Spinal cord (tissue), 10 donors: ENCODE results near the gene OXCT2. TPM values are rescaled to one million over a fixed set of nuclear protein-coding genes. Genes with fewer than 3 reads are reported as not detected.
A peak's percentile ranks its signal among the peaks of the same experiment; 100 is the strongest.
"Not testable (repeated sequence)": the region's sequence is repeated elsewhere in the genome, so short reads cannot be mapped to it uniquely, and the experiment has no call there.

Source experiments
- DNase-seq, 6 donors: peaks; one replicate each; pipeline versions ENCODE4 v3.0.0 to v3.0.0-alpha.2; 2013 to 2015; ENCODE audit warnings: low spot score in 6 of 6, low read depth in 4 of 6
- H3K27ac ChIP-seq: one replicate; pipeline ENCODE4 v1.5.1; 2013; ENCODE audit warnings: low read depth, low read length, control low read depth
- H3K27me3 ChIP-seq: one replicate; pipeline ENCODE4 v1.6.1; 2013; ENCODE audit warnings: low read length; ENCODE audit not compliant: control insufficient read depth, insufficient read depth
- H3K36me3 ChIP-seq: one replicate; pipeline ENCODE4 v1.6.1; 2013; ENCODE audit warnings: low read length; ENCODE audit not compliant: control insufficient read depth, insufficient read depth
- H3K4me1 ChIP-seq: one replicate; pipeline ENCODE4 v1.6.1; 2013; ENCODE audit warnings: low read length; ENCODE audit not compliant: control insufficient read depth, insufficient read depth
- H3K4me3 ChIP-seq: one replicate; pipeline ENCODE4 v1.5.1; 2013; ENCODE audit warnings: low read depth, low read length, control low read depth
- H3K9me3 ChIP-seq: one replicate; pipeline ENCODE4 v1.6.1; 2013; ENCODE audit warnings: low read length; ENCODE audit not compliant: control insufficient read depth, insufficient read depth
- WGBS: methylation state at CpG from one replicate; pipeline ENCODE4 v1.1.5; 2013; ENCODE audit warnings: missing lambda C conversion rate; ENCODE audit not compliant: insufficient coverage; 5-methylcytosine and 5-hydroxymethylcytosine counted together
- polyA plus RNA-seq, 2 donors: library from polyadenylated mRNA; unstranded; fragments of 120-200 nt; gene quantifications; one replicate each; pipeline ENCODE4 v1.2.1, GENCODE V29; 2013; ENCODE audit not compliant: insufficient read length in 2 of 2
- total RNA-seq, 2 donors: library from RNA; depleted of rRNA in 1 of 2; stranded (reverse); fragments of 120-200 nt in 1 of 2; fragments of >200 nt in 1 of 2; gene quantifications; one replicate each; pipeline versions ENCODE4 v1.2.3 to v1.2.4, GENCODE V29; 2013 to 2014
- donor health status: healthy.

The OXCT2 gene
- total and polyA plus RNA-seq, 4 donors: 1.8 to 3.1 (median 2.7) TPM

- 90% methylated on average over 14 of the region's 14 CpGs for WGBS
These were observed 31.5 kb upstream of the OXCT2 start for GRCh38 chr1:39802496-39803260.

GRCh38 chr1:39800471-39800835 lies 29.3 kb upstream of the OXCT2 start:
- DNase-seq: no peak
- H3K4me3 ChIP-seq: no peak overlapping the region
- H3K36me3 ChIP-seq: no peaks in the 10 kb centered on the region
- H3K27me3 ChIP-seq: no peaks in the 10 kb centered on the region
- H3K27ac ChIP-seq: no peak overlapping the region
- peaks cover 8% of the 10 kb centered on the region for H3K4me1 ChIP-seq
- H3K9me3 ChIP-seq: peaks cover 1% of the 10 kb centered on the region
- WGBS: no CpG with 5 or more reads among the region's 3 CpGs

More at GRCh38 chr1:39802496-39803260, 31.5 kb upstream of the OXCT2 start:
- H3K27ac ChIP-seq: no peak overlapping the region
- no peaks in the 10 kb centered on the region for H3K36me3 ChIP-seq
- H3K9me3 ChIP-seq: peaks cover 1% of the 10 kb centered on the region
- DNase-seq: no peak
- H3K4me1 ChIP-seq: peaks cover 8% of the 10 kb centered on the region
- no peaks in the 10 kb centered on the region for H3K27me3 ChIP-seq
- no peak overlapping the region for H3K4me3 ChIP-seq

DNA sequence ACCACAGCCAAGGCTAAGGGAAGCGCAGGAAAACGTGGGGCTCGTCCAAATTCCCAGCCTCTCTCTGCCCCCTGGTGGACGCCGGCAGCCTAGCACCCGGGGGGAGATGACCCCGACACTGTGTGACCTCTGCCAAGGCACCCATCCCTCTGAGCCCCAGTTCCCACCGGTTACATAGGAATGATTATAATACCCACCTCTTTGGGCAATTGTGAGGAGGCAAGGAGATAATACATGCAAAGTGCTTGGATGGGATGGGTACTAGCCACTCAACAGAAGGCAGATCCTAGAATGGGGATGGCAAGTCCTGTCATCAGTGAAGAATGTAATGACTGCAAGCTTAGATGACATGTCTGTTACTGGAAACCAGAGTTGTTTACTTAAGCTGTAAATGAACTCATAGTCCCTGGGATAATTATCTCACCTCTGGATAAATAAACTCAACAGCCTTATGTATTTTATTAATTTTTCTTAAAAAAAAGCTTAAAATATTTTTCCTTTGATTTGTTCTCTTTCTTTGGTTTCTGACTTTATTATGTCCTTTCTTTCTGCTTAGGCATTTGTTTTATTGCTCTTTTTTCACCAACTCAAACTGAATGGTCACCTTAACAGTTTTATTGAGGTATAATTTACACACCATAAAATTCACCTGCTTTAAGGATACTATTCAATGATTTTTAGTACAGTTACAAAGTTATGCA lies 28.8 kb upstream of the OXCT2 start:
- Histone ChIP-seq H3K9me3 (no peaks in the 10 kb centered on the region), H3K27me3 (no peaks in the 10 kb centered on the region), H3K4me3 (no peak overlapping the region), H3K36me3 (no peaks in the 10 kb centered on the region), H3K4me1 (peaks cover 8% of the 10 kb centered on the region), H3K27ac (no peak overlapping the region)
- DNase-seq: peak in 1 of 6 donors; percentile 41
- WGBS: 7% methylated on average over 5 of the region's 8 CpGs

DNA sequence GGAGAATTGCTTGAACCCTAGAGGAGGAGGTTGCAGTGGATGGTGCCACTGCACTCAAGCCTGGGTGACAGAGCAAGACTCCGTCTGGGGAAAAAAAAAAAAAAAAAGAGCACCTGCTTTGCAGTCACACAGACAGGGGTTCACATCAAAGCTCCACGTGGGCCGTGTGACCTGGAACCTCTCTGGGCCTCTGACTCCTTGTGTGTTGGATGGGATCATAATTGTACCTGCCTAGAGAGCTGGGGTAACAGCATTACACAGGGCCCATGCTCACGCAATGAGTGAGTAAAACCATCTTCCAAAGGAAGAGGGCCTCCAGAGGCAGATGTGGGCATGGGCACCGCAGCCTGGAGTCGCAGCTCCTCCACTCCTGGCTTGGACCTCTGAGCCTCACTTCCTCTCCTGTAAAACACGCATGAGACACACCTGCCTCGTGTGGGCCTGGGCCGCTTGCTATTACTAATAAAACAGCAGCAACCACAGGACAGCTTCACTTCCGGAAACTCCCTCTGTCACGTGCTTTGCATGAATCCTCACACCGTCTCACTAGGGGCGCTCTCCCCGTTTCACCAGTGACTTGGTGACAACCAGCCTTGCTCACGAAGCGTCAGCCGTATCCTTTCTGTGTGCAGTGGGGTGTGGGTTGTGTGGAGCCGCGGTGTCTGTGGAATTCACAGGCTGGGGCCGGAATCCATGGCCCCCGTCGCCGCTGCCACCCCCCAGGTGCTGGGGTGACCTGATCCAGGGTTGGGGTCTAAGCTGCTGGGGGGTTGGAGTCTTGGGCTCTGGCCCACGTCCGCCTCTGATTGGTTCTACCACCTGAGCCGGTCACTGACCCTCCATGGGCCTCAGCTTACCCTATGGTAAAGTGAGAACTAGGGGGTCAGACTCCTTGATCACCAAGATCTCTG lies 28.0 kb upstream of the OXCT2 start:
- H3K27ac ChIP-seq, H3K36me3 ChIP-seq, H3K4me3 ChIP-seq, H3K4me1 ChIP-seq, H3K9me3 ChIP-seq, H3K27me3 ChIP-seq: not testable (repeated sequence)
- peak in 2 of 6 donors; percentile 47 to 77 for DNase-seq
- 74% methylated on average over 12 of the region's 26 CpGs for WGBS

DNA sequence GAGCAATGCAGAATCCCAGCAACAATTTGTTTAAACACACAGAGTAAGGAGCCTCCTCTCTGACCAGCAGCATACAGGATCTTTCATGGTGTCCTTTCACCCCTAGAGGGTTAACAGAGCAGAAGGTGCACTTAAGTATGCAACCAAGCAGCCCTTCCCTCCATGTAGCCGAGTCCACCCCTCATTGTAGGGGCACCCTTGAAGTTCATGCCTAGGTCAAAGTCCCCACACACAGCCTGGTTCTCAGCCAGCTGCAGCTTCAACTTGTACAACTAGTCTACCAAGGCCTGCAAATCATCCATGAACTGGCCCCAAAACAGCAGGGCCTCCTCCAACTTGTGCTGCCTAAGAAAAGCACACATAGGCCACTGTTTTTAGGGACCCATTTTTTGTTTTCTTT lies 24.5 kb upstream of the OXCT2 start:
- Histone ChIP-seq H3K27me3 (no peaks in the 10 kb centered on the region), H3K27ac (no peak overlapping the region), H3K36me3 (no peaks in the 10 kb centered on the region), H3K4me3 (no peak overlapping the region), H3K9me3 (no peaks in the 10 kb centered on the region), H3K4me1 (peaks cover 8% of the 10 kb centered on the region)
- WGBS: 23% methylated on average over 1 of the region's 1 CpG
- no peak for DNase-seq

GRCh38 chr1:39791838-39792237 lies 20.7 kb upstream of the OXCT2 start:
- WGBS: 85% methylated on average over 1 of the region's 2 CpGs

GRCh38 chr1:39789571-39790110 lies 18.5 kb upstream of the OXCT2 start:
- Histone ChIP-seq H3K9me3 (no peaks in the 10 kb centered on the region), H3K27ac (no peak overlapping the region), H3K4me3 (peak overlapping the region; percentile 28), H3K36me3 (no peaks in the 10 kb centered on the region), H3K27me3 (peaks cover 20% of the 10 kb centered on the region), H3K4me1 (peaks cover 27% of the 10 kb centered on the region)
- DNase-seq: no peak
- 43% methylated on average over 12 of the region's 15 CpGs for WGBS

More at GRCh38 chr1:39791838-39792237, 20.7 kb upstream of the OXCT2 start:
- H3K27me3 ChIP-seq: peaks cover 20% of the 10 kb centered on the region
- H3K4me1 ChIP-seq: peaks cover 10% of the 10 kb centered on the region
- no peak overlapping the region for H3K27ac ChIP-seq
- H3K4me3 ChIP-seq: no peak overlapping the region
- H3K36me3 ChIP-seq: no peaks in the 10 kb centered on the region
- no peaks in the 10 kb centered on the region for H3K9me3 ChIP-seq
- no peak for DNase-seq

GRCh38 chr1:39788758-39789570 lies 17.8 kb upstream of the OXCT2 start, which contains the start of gene BMP8B:
Gene BMP8B, minus strand, starts transcription at chr1:39788865. Its CDS starts 380 bp downstream, at chr1:39788485.
- under 1% methylated on average over 87 of the region's 91 CpGs for WGBS
- H3K27ac ChIP-seq: no peak within 1 kb of the TSS

More at GRCh38 chr1:39788758-39789570, 17.8 kb upstream of the OXCT2 start, which contains the start of gene BMP8B:
- Histone ChIP-seq H3K27me3 (peaks cover 20% of the 10 kb centered on the region), H3K36me3 (no peaks in the 10 kb centered on the region), H3K9me3 (no peaks in the 10 kb centered on the region), H3K4me3 (peak within 1 kb of the TSS; percentile 36), H3K4me1 (peaks cover 27% of the 10 kb centered on the region)
- peak in 2 of 6 donors; percentile 23 to 62 for DNase-seq
